ENCODE measurements around the gene CDH24. TPM values are rescaled to one million over a fixed set of nuclear protein-coding genes. Genes with fewer than 3 reads are reported as not detected.

CDH24 gene
- total and polyA plus RNA-seq, 2 experiments from 2014 or later: 4.4 to 17.8 TPM

DNA sequence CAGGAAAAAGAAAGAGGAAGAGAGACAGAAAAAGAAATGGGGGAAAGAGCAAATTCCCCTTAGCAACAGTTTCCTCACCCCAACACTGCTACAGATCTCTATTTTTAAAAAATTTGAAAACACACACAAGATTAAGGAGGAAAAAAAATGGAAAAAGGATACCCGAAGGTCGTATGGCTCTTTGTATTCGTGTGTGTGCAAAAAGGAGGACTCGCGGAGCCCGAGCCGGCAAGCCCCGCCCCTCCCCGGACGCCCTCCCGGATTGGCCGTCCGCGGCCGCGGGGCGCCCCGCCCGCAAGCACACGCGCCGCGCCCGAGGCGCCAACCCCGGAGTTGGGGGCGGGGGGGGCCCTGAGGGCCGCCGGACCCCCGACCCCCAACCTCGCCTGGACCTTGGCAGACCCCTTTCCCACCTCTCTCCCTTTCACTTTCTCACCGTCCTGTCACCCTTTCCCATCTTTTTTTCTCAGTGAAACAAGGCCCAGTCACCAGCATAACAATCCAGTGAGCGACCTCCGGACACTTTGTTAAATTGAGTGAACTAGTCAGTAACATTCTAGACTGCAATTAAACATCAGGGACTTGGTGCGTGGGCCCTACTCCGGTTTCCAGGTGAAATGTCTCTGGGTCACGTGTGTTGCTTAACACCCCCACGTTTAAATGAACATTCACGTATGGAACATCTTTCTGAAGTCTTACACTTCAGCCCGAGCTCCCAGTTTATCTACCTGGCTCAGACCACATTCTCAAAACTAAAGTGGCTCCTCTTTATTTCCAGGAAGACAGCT is 47.2 kb downstream of the CDH24 start, which contains the start of gene C14orf93 (continued):
- TF ChIP-seq, protein P1, sequence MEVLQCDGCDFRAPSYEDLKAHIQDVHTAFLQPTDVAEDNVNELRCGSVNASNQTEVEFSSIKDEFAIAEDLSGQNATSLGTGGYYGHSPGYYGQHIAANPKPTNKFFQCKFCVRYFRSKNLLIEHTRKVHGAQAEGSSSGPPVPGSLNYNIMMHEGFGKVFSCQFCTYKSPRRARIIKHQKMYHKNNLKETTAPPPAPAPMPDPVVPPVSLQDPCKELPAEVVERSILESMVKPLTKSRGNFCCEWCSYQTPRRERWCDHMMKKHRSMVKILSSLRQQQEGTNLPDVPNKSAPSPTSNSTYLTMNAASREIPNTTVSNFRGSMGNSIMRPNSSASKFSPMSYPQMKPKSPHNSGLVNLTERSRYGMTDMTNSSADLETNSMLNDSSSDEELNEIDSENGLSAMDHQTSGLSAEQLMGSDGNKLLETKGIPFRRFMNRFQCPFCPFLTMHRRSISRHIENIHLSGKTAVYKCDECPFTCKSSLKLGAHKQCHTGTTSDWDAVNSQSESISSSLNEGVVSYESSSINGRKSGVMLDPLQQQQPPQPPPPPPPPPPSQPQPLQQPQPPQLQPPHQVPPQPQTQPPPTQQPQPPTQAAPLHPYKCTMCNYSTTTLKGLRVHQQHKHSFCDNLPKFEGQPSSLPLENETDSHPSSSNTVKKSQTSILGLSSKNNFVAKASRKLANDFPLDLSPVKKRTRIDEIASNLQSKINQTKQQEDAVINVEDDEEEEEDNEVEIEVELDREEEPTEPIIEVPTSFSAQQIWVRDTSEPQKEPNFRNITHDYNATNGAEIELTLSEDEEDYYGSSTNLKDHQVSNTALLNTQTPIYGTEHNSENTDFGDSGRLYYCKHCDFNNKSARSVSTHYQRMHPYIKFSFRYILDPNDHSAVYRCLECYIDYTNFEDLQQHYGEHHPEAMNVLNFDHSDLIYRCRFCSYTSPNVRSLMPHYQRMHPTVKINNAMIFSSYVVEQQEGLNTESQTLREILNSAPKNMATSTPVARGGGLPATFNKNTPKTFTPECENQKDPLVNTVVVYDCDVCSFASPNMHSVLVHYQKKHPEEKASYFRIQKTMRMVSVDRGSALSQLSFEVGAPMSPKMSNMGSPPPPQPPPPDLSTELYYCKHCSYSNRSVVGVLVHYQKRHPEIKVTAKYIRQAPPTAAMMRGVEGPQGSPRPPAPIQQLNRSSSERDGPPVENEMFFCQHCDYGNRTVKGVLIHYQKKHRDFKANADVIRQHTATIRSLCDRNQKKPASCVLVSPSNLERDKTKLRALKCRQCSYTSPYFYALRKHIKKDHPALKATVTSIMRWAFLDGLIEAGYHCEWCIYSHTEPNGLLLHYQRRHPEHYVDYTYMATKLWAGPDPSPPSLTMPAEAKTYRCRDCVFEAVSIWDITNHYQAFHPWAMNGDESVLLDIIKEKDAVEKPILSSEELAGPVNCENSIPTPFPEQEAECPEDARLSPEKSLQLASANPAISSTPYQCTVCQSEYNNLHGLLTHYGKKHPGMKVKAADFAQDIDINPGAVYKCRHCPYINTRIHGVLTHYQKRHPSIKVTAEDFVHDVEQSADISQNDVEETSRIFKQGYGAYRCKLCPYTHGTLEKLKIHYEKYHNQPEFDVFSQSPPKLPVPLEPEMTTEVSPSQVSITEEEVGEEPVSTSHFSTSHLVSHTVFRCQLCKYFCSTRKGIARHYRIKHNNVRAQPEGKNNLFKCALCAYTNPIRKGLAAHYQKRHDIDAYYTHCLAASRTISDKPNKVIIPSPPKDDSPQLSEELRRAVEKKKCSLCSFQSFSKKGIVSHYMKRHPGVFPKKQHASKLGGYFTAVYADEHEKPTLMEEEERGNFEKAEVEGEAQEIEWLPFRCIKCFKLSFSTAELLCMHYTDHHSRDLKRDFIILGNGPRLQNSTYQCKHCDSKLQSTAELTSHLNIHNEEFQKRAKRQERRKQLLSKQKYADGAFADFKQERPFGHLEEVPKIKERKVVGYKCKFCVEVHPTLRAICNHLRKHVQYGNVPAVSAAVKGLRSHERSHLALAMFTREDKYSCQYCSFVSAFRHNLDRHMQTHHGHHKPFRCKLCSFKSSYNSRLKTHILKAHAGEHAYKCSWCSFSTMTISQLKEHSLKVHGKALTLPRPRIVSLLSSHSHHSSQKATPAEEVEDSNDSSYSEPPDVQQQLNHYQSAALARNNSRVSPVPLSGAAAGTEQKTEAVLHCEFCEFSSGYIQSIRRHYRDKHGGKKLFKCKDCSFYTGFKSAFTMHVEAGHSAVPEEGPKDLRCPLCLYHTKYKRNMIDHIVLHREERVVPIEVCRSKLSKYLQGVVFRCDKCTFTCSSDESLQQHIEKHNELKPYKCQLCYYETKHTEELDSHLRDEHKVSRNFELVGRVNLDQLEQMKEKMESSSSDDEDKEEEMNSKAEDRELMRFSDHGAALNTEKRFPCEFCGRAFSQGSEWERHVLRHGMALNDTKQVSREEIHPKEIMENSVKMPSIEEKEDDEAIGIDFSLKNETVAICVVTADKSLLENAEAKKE (CRISPR knock-in tag; IDR thresholded peaks at IDR 0.05): no peak
- no peak for TF ChIP-seq ZNF331 (CRISPR knock-in tag; IDR thresholded peaks at IDR 0.05; ENCODE audit: low read depth)
- no peak for TF ChIP-seq EZH2 (IDR thresholded peaks at IDR 0.05; ENCODE audit: low read depth, unreplicated experiment)

DNA sequence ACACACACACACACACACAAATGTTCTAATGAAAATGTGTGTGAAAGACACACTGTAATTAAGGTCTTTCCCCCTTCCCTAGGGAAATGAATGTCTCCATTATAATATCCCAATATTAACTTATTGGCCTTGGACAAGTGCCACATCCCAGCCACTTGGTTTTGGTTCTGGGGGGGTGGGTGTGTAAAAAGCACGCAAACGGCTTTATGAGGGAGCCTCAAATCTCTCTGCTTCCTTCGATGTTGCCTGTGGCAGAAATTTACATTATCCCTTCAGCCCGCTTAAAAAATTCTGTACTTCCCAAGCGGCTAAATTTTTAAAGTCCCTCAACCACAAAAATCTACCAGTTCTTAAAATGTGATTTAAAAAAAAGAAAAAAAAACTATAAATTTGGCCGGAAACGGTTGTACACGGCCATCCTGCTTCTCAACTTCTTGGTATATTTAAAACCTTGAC is 47.8 kb downstream of the CDH24 start:
- no peaks in the 10 kb centered on the region for H4K20me1 ChIP-seq (replicated peaks; ENCODE audit: insufficient read depth)
- peaks cover 29% of the 10 kb centered on the region for H3K4me1 Mint-ChIP-seq
- peak overlapping the region; percentile 74 for H3K4me2 ChIP-seq
- peak overlapping the region; percentile 59 for H3K4me3 ChIP-seq
- no peaks in the 10 kb centered on the region for H3K79me2 ChIP-seq (replicated peaks; ENCODE audit: insufficient read depth)
- H3K27me3 ChIP-seq (ENCODE audit: insufficient read depth): no peaks in the 10 kb centered on the region
- H3K4me3 Mint-ChIP-seq: peak overlapping the region; percentile 78
- ATAC-seq: no peak
- H3K27ac ChIP-seq (ENCODE audit: low read depth): no peak overlapping the region
- no peaks in the 10 kb centered on the region for H3K36me3 ChIP-seq (ENCODE audit: insufficient read depth)
- H2AFZ ChIP-seq: no peak overlapping the region
- no peak for DNase-seq (ENCODE audit: low spot score)
- no peaks in the 10 kb centered on the region for H3K9me2 ChIP-seq (ENCODE audit: insufficient read depth)
- 0 out of 2 replicates have a peak, but pooled peaks cover 5% of the 10 kb centered on the region for H3F3A ChIP-seq (replicated peaks; ENCODE audit: low read depth)
- peaks cover 6% of the 10 kb centered on the region for H3K27me3 Mint-ChIP-seq (ENCODE audit: insufficient read depth, low read depth, poor library complexity)
- H3K27ac Mint-ChIP-seq: peak overlapping the region; percentile 85; the same call in 1 of the 2 replicates
- H3K36me3 Mint-ChIP-seq (ENCODE audit: low read depth): peaks cover 5% of the 10 kb centered on the region; the same call in 2 of the 3 replicates
- no peaks in the 10 kb centered on the region; the same call in 2 of the 3 replicates for H3K9me3 Mint-ChIP-seq
- H3K4me1 ChIP-seq (ENCODE audit: insufficient read depth): peaks cover 11% of the 10 kb centered on the region; the same call in 1 of the 2 replicates
- TF ChIP-seq EZH2 (IDR thresholded peaks at IDR 0.05; ENCODE audit: low read depth, unreplicated experiment) (no peak), JUNB (IDR thresholded peaks at IDR 0.05; ENCODE audit: unreplicated experiment) (no peak), ZNF114 (CRISPR knock-in tag; IDR thresholded peaks at IDR 0.05) (no peak)
- TF ChIP-seq, protein P2, sequence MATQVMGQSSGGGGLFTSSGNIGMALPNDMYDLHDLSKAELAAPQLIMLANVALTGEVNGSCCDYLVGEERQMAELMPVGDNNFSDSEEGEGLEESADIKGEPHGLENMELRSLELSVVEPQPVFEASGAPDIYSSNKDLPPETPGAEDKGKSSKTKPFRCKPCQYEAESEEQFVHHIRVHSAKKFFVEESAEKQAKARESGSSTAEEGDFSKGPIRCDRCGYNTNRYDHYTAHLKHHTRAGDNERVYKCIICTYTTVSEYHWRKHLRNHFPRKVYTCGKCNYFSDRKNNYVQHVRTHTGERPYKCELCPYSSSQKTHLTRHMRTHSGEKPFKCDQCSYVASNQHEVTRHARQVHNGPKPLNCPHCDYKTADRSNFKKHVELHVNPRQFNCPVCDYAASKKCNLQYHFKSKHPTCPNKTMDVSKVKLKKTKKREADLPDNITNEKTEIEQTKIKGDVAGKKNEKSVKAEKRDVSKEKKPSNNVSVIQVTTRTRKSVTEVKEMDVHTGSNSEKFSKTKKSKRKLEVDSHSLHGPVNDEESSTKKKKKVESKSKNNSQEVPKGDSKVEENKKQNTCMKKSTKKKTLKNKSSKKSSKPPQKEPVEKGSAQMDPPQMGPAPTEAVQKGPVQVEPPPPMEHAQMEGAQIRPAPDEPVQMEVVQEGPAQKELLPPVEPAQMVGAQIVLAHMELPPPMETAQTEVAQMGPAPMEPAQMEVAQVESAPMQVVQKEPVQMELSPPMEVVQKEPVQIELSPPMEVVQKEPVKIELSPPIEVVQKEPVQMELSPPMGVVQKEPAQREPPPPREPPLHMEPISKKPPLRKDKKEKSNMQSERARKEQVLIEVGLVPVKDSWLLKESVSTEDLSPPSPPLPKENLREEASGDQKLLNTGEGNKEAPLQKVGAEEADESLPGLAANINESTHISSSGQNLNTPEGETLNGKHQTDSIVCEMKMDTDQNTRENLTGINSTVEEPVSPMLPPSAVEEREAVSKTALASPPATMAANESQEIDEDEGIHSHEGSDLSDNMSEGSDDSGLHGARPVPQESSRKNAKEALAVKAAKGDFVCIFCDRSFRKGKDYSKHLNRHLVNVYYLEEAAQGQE (IDR thresholded peaks at IDR 0.05; ENCODE audit: unreplicated experiment): no peak
